K562 (cell line): Measurements from ENCODE around the gene CNOT1. TPM values are rescaled to one million over a fixed set of nuclear protein-coding genes. Genes with fewer than 3 reads are reported as not detected.

Experiments
- BMI1 ChIP-seq: fragments of 150-350 bp; IDR thresholded peaks from 2 replicates; pipeline ENCODE4 v1.6.1; 2014; ENCODE audit warnings: low read length
- BRD9 ChIP-seq: fragments of 450-650 bp; IDR thresholded peaks from 2 replicates; pipeline ENCODE4 v1.6.1; 2018; ENCODE audit warnings: low read depth; ENCODE audit not compliant: partially characterized antibody
- CHCHD3 ChIP-seq: fragments of 250-450 bp; sonication (Bioruptor Pico); IDR thresholded peaks from 2 replicates; pipeline ENCODE4 v2.1.2; 2022; ENCODE audit warnings: mild to moderate bottlenecking
- CSDE1 ChIP-seq, 2 experiments: fragments of 450-650 bp; IDR thresholded peaks; 2 replicates each; pipeline ENCODE4 v1.6.1; 2016; ENCODE audit warnings: mild to moderate bottlenecking in 1 of 2
- GTF2B ChIP-seq: IDR thresholded peaks from 2 replicates; pipeline ENCODE4 v1.6.1; 2011; ENCODE audit not compliant: insufficient read length; ENCODE audit errors: extremely low read depth
- HDAC2 ChIP-seq: fragments of 450-650 bp; IDR thresholded peaks from 2 replicates; pipeline ENCODE4 v1.6.1; 2016; ENCODE audit warnings: mild to moderate bottlenecking
- MAFK ChIP-seq: IDR thresholded peaks from 2 replicates; pipeline ENCODE4 v1.6.1; 2011; ENCODE audit warnings: low read length, improper control_type of control experiment
- MIER1 ChIP-seq: fragments of 450-650 bp; IDR thresholded peaks from 2 replicates; pipeline ENCODE4 v1.6.1; 2016; ENCODE audit warnings: antibody characterized with exemption, mild to moderate bottlenecking, low read depth
- NEUROD1 ChIP-seq: fragments of 150-350 bp; IDR thresholded peaks from 2 replicates; pipeline ENCODE4 v1.6.1; 2014; ENCODE audit warnings: borderline replicate concordance, low read length, low read depth; ENCODE audit not compliant: partially characterized antibody
- NR2F6 ChIP-seq: fragments of 450-650 bp; formaldehyde crosslinking; IDR thresholded peaks from 2 replicates; pipeline ENCODE4 v1.4.0; 2020; ENCODE audit warnings: mild to moderate bottlenecking
- OTX1 ChIP-seq: fragments of 450-650 bp; formaldehyde crosslinking; IDR thresholded peaks from 2 replicates; pipeline ENCODE4 v1.4.0; 2022; ENCODE audit warnings: mild to moderate bottlenecking
- RBM25 ChIP-seq: fragments of 200-400 bp; formaldehyde crosslinking; IDR thresholded peaks from 2 replicates; pipeline ENCODE4 v1.6.1; 2018; ENCODE audit warnings: low read length, low read depth, moderate library complexity; ENCODE audit not compliant: severe bottlenecking
- SMARCA5 ChIP-seq: fragments of 450-650 bp; IDR thresholded peaks from 2 replicates; pipeline ENCODE4 v1.6.1; 2016
- SPI1 ChIP-seq: IDR thresholded peaks from 2 replicates; pipeline ENCODE4 v1.6.1; 2011; ENCODE audit warnings: low read depth, low read length, control low read depth, borderline replicate concordance
- TCF3 ChIP-seq: sonication (generic); formaldehyde crosslinking; IDR thresholded peaks from 2 replicates; pipeline ENCODE4 v1.4.0; 2020; ENCODE audit warnings: mild to moderate bottlenecking, missing genetic modification reagents
- ZBTB1 ChIP-seq: sonication (generic); formaldehyde crosslinking; IDR thresholded peaks from 2 replicates; pipeline ENCODE4 v1.8.1; 2023; ENCODE audit warnings: missing genetic modification reagents, low read depth, mild to moderate bottlenecking, borderline replicate concordance
- ZBTB2 ChIP-seq: fragments of 450-650 bp; IDR thresholded peaks from 2 replicates; pipeline ENCODE4 v1.6.1; 2016; ENCODE audit warnings: antibody characterized with exemption
- ZFX ChIP-seq: sonication (generic); formaldehyde crosslinking; IDR thresholded peaks from 2 replicates; pipeline ENCODE4 v1.8.0; 2022; ENCODE audit warnings: mild to moderate bottlenecking, missing genetic modification reagents, moderate library complexity
- ZNF384 ChIP-seq: IDR thresholded peaks from 2 replicates; pipeline ENCODE4 v1.6.1; 2012; ENCODE audit warnings: low read depth, low read length, improper control_type of control experiment
- ZNF766 ChIP-seq: fragments of 200-800 bp; sonication (Bioruptor generic); conservative IDR thresholded peaks from 2 replicates; pipeline ENCODE4 v1.6.1; 2016; ENCODE audit warnings: missing genetic modification characterization, missing compliant biosample characterization
- polyA plus RNA-seq, 8 experiments: library from polyadenylated mRNA; depleted of rRNA in 4 of 8; stranded (reverse) in 5 of 8; unstranded in 3 of 8; fragments of >200 nt; fragmentation: Nextera tagmentation in 2 of 8; fragmentation: Illumina TruSeq in 1 of 8; extraction: Ambion mirVana in 2 of 8; extraction: Trizol in 1 of 8; gene quantifications; 2 replicates each; pipeline versions ENCODE4 v1.2.1 to v1.2.3, GENCODE V29; 2011 to 2014; ENCODE audit warnings: inconsistent platforms in 1 of 8, missing spikeins in 1 of 8
- total RNA-seq, 7 experiments: library from RNA; depleted of rRNA in 6 of 7; stranded (reverse); fragments of >200 nt in 6 of 7; fragmentation: Illumina TruSeq in 2 of 7; extraction: Trizol in 2 of 7; gene quantifications; 2 replicates each; pipeline versions ENCODE4 v1.2.1 to v1.2.3, GENCODE V29; 2011 to 2021; ENCODE audit warnings: low replicate concordance in 1 of 7
- TF ChIP-seq, protein P1 (sequence below): sonication (generic); formaldehyde crosslinking; IDR thresholded peaks from 2 replicates; pipeline ENCODE4 v1.8.0; 2022; ENCODE audit warnings: mild to moderate bottlenecking, missing genetic modification reagents
- TF ChIP-seq, protein P2 (sequence below): fragments of 250-450 bp; sonication (Bioruptor Pico); IDR thresholded peaks from 2 replicates; pipeline ENCODE4 v1.8.0; 2021; ENCODE audit warnings: moderate library complexity, mild to moderate bottlenecking, inconsistent platforms
- TF ChIP-seq, protein P3 (sequence below): fragments of 250-450 bp; sonication (Bioruptor Pico); IDR thresholded peaks from 2 replicates; pipeline ENCODE4 v1.6.1; 2021; ENCODE audit warnings: mild to moderate bottlenecking

Gene CNOT1
- total and polyA plus RNA-seq, 9 of the 15 experiments (the other 6 are each of a cell fraction or from before 2014, with no cell fraction given): 110 to 270 (median 220) TPM

GRCh38 chr16:58628845-58629732 lies 537 bp downstream of the CNOT1 start (continued):
- TF ChIP-seq TCF3 (CRISPR knock-in tag): no peak
- no peak for TF ChIP-seq NR2F6 (CRISPR knock-in tag)
- no peak for TF ChIP-seq GTF2B
- TF ChIP-seq SPI1: peak; percentile 83
- TF ChIP-seq ZBTB1 (CRISPR knock-in tag): 0 out of 2 replicates have a peak, but pooled peaks have one; percentile 39
- no peak for TF ChIP-seq SMARCA5
- no peak for TF ChIP-seq RBM25
- no peak for TF ChIP-seq NEUROD1
- peak; percentile 46 for TF ChIP-seq BRD9
- no peak for TF ChIP-seq ZBTB2
- no peak for TF ChIP-seq HDAC2
- TF ChIP-seq BMI1: no peak
- TF ChIP-seq MAFK: no peak
- peak; percentile 84 for TF ChIP-seq ZFX
- TF ChIP-seq CSDE1 (IDR thresholded peaks at IDR 0.05): no peak
- TF ChIP-seq, protein P1, sequence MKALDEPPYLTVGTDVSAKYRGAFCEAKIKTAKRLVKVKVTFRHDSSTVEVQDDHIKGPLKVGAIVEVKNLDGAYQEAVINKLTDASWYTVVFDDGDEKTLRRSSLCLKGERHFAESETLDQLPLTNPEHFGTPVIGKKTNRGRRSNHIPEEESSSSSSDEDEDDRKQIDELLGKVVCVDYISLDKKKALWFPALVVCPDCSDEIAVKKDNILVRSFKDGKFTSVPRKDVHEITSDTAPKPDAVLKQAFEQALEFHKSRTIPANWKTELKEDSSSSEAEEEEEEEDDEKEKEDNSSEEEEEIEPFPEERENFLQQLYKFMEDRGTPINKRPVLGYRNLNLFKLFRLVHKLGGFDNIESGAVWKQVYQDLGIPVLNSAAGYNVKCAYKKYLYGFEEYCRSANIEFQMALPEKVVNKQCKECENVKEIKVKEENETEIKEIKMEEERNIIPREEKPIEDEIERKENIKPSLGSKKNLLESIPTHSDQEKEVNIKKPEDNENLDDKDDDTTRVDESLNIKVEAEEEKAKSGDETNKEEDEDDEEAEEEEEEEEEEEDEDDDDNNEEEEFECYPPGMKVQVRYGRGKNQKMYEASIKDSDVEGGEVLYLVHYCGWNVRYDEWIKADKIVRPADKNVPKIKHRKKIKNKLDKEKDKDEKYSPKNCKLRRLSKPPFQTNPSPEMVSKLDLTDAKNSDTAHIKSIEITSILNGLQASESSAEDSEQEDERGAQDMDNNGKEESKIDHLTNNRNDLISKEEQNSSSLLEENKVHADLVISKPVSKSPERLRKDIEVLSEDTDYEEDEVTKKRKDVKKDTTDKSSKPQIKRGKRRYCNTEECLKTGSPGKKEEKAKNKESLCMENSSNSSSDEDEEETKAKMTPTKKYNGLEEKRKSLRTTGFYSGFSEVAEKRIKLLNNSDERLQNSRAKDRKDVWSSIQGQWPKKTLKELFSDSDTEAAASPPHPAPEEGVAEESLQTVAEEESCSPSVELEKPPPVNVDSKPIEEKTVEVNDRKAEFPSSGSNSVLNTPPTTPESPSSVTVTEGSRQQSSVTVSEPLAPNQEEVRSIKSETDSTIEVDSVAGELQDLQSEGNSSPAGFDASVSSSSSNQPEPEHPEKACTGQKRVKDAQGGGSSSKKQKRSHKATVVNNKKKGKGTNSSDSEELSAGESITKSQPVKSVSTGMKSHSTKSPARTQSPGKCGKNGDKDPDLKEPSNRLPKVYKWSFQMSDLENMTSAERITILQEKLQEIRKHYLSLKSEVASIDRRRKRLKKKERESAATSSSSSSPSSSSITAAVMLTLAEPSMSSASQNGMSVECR (CRISPR knock-in tag): no peak; the same call in 1 of the 2 replicates
- TF ChIP-seq ZNF384: no peak
- TF ChIP-seq, protein P2, sequence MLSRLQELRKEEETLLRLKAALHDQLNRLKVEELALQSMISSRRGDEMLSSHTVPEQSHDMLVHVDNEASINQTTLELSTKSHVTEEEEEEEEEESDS: no peak
- TF ChIP-seq OTX1 (CRISPR knock-in tag): no peak
- no peak for TF ChIP-seq ZNF766
- TF ChIP-seq, protein P3, sequence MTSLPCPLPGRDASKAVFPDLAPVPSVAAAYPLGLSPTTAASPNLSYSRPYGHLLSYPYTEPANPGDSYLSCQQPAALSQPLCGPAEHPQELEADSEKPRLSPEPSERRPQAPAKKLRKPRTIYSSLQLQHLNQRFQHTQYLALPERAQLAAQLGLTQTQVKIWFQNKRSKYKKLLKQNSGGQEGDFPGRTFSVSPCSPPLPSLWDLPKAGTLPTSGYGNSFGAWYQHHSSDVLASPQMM: no peak
- TF ChIP-seq MIER1: no peak
- no peak for TF ChIP-seq CHCHD3
